Loucy (cell line): ENCODE data around the gene AFAP1L1.

Experiments used
- H2AFZ ChIP-seq: fragments of 200-600 bp; sonication (generic); 2 replicates; pipeline ENCODE4 v1.6.0; 2016; ENCODE audit warnings: antibody characterized with exemption, mild to moderate bottlenecking, low read length, moderate library complexity
- H3F3A ChIP-seq: fragments of 200-600 bp; 2 replicates; pipeline ENCODE4 v1.6.0; 2016; ENCODE audit warnings: antibody characterized with exemption, low read depth, mild to moderate bottlenecking
- H3K27me3 ChIP-seq: fragments of 200-600 bp; sonication (generic); 2 replicates; pipeline ENCODE4 v1.6.1; 2014; ENCODE audit warnings: low read length, mild to moderate bottlenecking; ENCODE audit not compliant: insufficient read depth, poor library complexity, severe bottlenecking
- H3K36me3 ChIP-seq: fragments of 200-600 bp; sonication (generic); 2 replicates; pipeline ENCODE4 v1.6.1; 2016; ENCODE audit warnings: low read length; ENCODE audit not compliant: insufficient read depth
- H3K4me1 ChIP-seq: fragments of 200-600 bp; sonication (generic); 2 replicates; pipeline ENCODE4 v1.5.1; 2014; ENCODE audit warnings: low read length, mild to moderate bottlenecking; ENCODE audit not compliant: insufficient read depth, poor library complexity, severe bottlenecking
- H3K4me2 ChIP-seq: fragments of 200-600 bp; sonication (generic); 2 replicates; pipeline ENCODE4 v1.6.0; 2014; ENCODE audit warnings: antibody characterized with exemption, low read length, low read depth, mild to moderate bottlenecking; ENCODE audit not compliant: poor library complexity, severe bottlenecking
- H3K4me3 ChIP-seq: fragments of 200-600 bp; sonication (generic); 2 replicates; pipeline ENCODE4 v1.5.1; 2014; ENCODE audit warnings: low read length, mild to moderate bottlenecking, mixed read lengths; ENCODE audit not compliant: poor library complexity, severe bottlenecking
- H3K79me2 ChIP-seq: fragments of 200-600 bp; sonication (generic); 2 replicates; pipeline ENCODE4 v1.6.1; 2014; ENCODE audit warnings: low read length; ENCODE audit not compliant: insufficient read depth
- H3K9ac ChIP-seq: fragments of 200-600 bp; sonication (generic); 2 replicates; pipeline ENCODE4 v1.6.0; 2014; ENCODE audit warnings: mild to moderate bottlenecking, low read depth, low read length, moderate library complexity; ENCODE audit not compliant: poor library complexity, severe bottlenecking
- H3K9me2 ChIP-seq: fragments of 200-600 bp; sonication (generic); replicated peaks from 2 replicates; pipeline ENCODE4 v1.6.1; 2016; ENCODE audit warnings: low read depth, low read length, mixed read lengths
- H3K9me3 ChIP-seq: fragments of 200-600 bp; sonication (generic); 2 replicates; pipeline ENCODE4 v1.6.1; 2014; ENCODE audit warnings: mild to moderate bottlenecking, antibody characterized with exemption, low read length, low read depth; ENCODE audit not compliant: insufficient read depth
- H4K20me1 ChIP-seq: fragments of 200-600 bp; sonication (generic); 2 replicates; pipeline ENCODE4 v1.6.0; 2014; ENCODE audit warnings: antibody characterized with exemption, low read length, mild to moderate bottlenecking; ENCODE audit not compliant: insufficient read depth, poor library complexity, severe bottlenecking
- CTCF ChIP-seq: fragments of 200-600 bp; sonication (generic); conservative IDR thresholded peaks from 2 replicates; pipeline ENCODE4 v1.5.1; 2014; ENCODE audit warnings: mild to moderate bottlenecking, antibody characterized with exemption, low read length
- EZH2phosphoT487 ChIP-seq: fragments of 200-600 bp; IDR thresholded peaks from 2 replicates; pipeline ENCODE4 v1.6.1; 2018; ENCODE audit warnings: antibody characterized with exemption, mild to moderate bottlenecking, moderate library complexity, borderline replicate concordance

The AFAP1L1 gene

DNA sequence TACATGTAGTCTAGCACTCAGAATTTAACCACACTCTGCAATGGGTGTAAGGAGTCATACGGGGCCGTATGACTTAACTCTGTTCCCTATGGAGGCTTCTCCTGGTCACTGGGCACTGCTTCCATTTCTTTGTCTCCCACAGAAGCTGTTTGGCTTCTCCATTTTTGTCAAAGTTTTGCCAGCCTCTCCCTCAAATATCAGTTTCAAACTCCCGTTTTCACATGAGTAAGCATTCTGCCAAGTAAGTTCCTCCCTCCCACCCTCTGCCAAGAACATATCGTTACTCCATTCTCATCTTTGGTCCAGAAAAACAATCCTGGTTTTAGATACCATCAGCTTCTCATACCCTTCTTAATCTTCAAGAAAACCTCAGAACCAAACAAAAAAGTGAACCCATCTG lies 6.1 kb downstream of the AFAP1L1 start:
- Histone ChIP-seq H2AFZ (no peak overlapping the region), H3K9me2 (no peaks in the 10 kb centered on the region), H3K9me3 (no peaks in the 10 kb centered on the region), H3K4me3 (no peak overlapping the region), H3K4me2 (no peak overlapping the region), H3F3A (no peaks in the 10 kb centered on the region), H3K36me3 (no peaks in the 10 kb centered on the region), H3K27me3 (no peaks in the 10 kb centered on the region), H3K79me2 (no peaks in the 10 kb centered on the region), H3K4me1 (no peaks in the 10 kb centered on the region), H3K9ac (no peak overlapping the region), H4K20me1 (no peaks in the 10 kb centered on the region)
- TF ChIP-seq CTCF (no peak), EZH2phosphoT487 (no peak)

DNA sequence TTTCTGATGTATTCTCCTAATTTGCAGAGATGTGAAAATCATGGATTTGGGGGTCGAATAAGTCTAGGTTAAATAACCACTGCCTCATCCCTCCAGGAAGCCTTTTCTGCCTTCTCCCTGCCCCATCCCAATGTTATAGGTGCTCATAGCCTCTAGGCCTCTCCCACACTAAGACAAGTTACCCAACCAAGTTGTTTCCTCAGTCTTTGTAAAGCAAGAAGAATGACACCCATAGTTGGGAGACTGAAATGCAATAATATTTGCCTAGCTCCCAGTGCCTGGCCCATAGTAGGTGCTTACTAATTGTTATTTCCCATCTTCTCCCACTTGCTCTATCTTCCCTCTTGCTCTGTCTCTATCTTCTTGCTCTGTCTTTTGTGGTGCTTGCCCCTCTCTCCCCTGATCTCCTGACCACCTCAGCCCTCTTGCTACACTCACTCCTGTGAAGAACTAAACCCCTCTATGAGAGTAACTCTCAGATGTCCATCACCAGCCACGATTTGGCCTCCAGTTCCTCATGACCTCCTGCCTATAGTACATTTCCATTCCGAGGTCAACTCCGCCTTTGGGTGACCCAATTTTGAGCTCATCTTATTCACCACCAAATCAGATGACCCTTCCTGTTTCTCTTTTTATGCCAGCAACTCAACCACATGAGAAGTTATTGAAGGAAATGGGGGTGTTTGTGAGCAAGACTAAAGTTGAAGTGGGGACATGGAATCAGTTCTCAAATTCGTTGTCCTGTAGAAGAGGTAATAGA lies 7.0 kb downstream of the AFAP1L1 start:
- H3K27me3 ChIP-seq = no peaks in the 10 kb centered on the region
- no peak overlapping the region for H3K4me3 ChIP-seq
- H4K20me1 ChIP-seq = no peaks in the 10 kb centered on the region
- H3F3A ChIP-seq = no peaks in the 10 kb centered on the region
- H3K79me2 ChIP-seq = no peaks in the 10 kb centered on the region
- no peak for TF ChIP-seq CTCF
- no peak for TF ChIP-seq EZH2phosphoT487
- no peak overlapping the region for H3K9ac ChIP-seq
- no peak overlapping the region for H2AFZ ChIP-seq
- H3K9me3 ChIP-seq = no peaks in the 10 kb centered on the region
- H3K4me1 ChIP-seq = no peaks in the 10 kb centered on the region
- H3K4me2 ChIP-seq = no peak overlapping the region
- H3K36me3 ChIP-seq = no peaks in the 10 kb centered on the region
- no peaks in the 10 kb centered on the region for H3K9me2 ChIP-seq

DNA sequence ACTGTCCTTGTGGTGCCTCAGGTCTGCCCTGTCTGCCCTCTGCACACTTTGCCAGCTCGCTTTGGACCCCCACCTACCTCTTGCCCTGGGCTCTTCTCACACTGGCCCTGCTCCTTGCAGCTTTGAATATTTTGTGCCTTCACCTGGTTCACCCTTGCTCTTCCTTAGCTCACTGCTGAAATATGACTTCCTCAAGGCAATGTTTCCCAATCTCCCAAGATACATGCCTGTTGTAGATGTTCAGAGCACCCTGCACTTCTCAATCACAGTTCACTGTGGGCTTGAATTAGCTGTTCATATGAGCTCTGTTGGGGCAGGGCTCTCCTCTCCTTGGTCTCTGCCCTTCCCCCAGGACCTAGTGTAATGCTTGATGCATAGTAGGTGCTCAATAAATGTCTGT lies 8.0 kb downstream of the AFAP1L1 start:
- Histone ChIP-seq H3K9me3 (no peaks in the 10 kb centered on the region), H3K27me3 (no peaks in the 10 kb centered on the region), H2AFZ (no peak overlapping the region), H3K9ac (no peak overlapping the region), H3K36me3 (no peaks in the 10 kb centered on the region), H3K4me3 (no peak overlapping the region), H3K4me2 (no peak overlapping the region), H3F3A (no peaks in the 10 kb centered on the region), H3K79me2 (no peaks in the 10 kb centered on the region), H3K9me2 (no peaks in the 10 kb centered on the region), H4K20me1 (no peaks in the 10 kb centered on the region), H3K4me1 (no peaks in the 10 kb centered on the region)
- TF ChIP-seq CTCF (no peak), EZH2phosphoT487 (no peak)
